Measurements from ENCODE around the gene CGB3.

DNA sequence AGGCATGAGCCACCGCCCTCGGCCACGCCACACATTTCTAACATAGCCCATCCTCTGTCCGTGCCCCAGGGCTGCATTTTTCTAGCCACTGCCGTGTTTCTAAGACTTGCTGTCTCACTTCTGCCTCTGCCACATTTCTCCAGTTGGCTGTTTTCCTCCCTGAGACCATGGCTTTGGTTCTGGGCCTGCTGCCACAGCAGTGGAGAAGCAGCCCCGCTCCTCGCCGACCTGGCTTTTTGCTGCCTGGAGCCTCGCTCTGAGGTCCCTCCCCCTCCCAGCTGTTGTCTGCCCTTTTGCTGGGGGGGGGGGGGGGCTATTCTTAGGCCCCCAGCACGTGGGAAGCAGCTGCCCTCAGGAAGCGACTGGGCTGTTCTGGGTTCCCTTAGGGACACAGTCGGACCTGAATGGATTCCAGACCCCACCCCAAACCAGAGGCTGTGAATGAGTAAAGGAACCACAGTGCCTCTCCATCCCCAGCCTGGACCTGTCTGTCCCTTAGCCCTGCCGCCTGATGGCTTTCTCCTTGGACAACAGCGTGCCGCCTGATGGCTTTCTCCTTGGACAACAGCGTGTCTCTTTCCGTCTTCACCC lies 34.3 kb downstream of the CGB3 start:
- TF ChIP-seq, protein P1, sequence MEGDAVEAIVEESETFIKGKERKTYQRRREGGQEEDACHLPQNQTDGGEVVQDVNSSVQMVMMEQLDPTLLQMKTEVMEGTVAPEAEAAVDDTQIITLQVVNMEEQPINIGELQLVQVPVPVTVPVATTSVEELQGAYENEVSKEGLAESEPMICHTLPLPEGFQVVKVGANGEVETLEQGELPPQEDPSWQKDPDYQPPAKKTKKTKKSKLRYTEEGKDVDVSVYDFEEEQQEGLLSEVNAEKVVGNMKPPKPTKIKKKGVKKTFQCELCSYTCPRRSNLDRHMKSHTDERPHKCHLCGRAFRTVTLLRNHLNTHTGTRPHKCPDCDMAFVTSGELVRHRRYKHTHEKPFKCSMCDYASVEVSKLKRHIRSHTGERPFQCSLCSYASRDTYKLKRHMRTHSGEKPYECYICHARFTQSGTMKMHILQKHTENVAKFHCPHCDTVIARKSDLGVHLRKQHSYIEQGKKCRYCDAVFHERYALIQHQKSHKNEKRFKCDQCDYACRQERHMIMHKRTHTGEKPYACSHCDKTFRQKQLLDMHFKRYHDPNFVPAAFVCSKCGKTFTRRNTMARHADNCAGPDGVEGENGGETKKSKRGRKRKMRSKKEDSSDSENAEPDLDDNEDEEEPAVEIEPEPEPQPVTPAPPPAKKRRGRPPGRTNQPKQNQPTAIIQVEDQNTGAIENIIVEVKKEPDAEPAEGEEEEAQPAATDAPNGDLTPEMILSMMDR (conservative IDR thresholded peaks at IDR 0.05 in 1 of 2, IDR thresholded peaks at IDR 0.05 in 1 of 2; ENCODE audit: low read depth in 1 of 2, low read length in 2 of 2), result no peak
- no peak for TF ChIP-seq EZH2 (IDR thresholded peaks at IDR 0.05; ENCODE audit: low read length, missing control alignments)
